Measurements from ENCODE around the gene LHFPL3.

- no peak for TF ChIP-seq CTCF (IDR thresholded peaks at IDR 0.05)
- TF ChIP-seq EZH2phosphoT487 (IDR thresholded peaks at IDR 0.05) = no peak
Observed at GRCh38 chr7:104640506-104640905, 312.1 kb downstream of the LHFPL3 start.
